Measurements from ENCODE around the gene MARCHF3. TPM values are rescaled to one million over a fixed set of nuclear protein-coding genes. Genes with fewer than 3 reads are reported as not detected.

MARCHF3 gene
- polyA plus RNA-seq, 2 of the 4 experiments (the other 2 are of a cell fraction), result 0.39 to 0.68 TPM

GRCh38 chr5:126941403-126941802, 89.0 kb downstream of the MARCHF3 start:
- no peak for DNase-seq (ENCODE audit: low read depth in 1 of 2, low spot score in 1 of 2)
- Histone ChIP-seq H3K27ac (no peak overlapping the region), H3K4me2 (no peak overlapping the region), H3K4me1 (peaks cover 11% of the 10 kb centered on the region; the same call in 2 of the 3 replicates), H3K9me3 (no peaks in the 10 kb centered on the region), H3K4me3 (no peak overlapping the region)
- no peak for ATAC-seq
- FAIRE-seq, result no peak
- ChIA-PET CTCF (interaction anchor here (1.0 kb wide), 1 partner anchor 9 kb away, joined by 3 read pairs; no protein-coding TSS in a partner anchor), POLR2A (no interaction called here)
- WGBS (ENCODE audit: missing lambda C conversion rate), result 90% methylated on average over 1 of the region's 1 CpG
- TF ChIP-seq RAD21 (conservative IDR thresholded peaks at IDR 0.05 in 1 of 2, IDR thresholded peaks at IDR 0.05 in 1 of 2), result no peak
- TF ChIP-seq MAZ (IDR thresholded peaks at IDR 0.05; ENCODE audit: borderline replicate concordance, low read depth, low read length), result no peak
- no peak for TF ChIP-seq CBX8 (IDR thresholded peaks at IDR 0.05)
- TF ChIP-seq MAX (IDR thresholded peaks at IDR 0.05), result no peak
- TF ChIP-seq HDAC2 (IDR thresholded peaks at IDR 0.05), result no peak
- no peak for TF ChIP-seq CEBPB (IDR thresholded peaks at IDR 0.05)

GRCh38 chr5:126939887-126940286, 90.5 kb downstream of the MARCHF3 start:
- H3K4me3 ChIP-seq, result no peak overlapping the region
- no peak overlapping the region for H3K27ac ChIP-seq
- DNase-seq (ENCODE audit: low read depth in 1 of 2, low spot score in 1 of 2) (no peak), FAIRE-seq (no peak), ATAC-seq (no peak)
- no peaks in the 10 kb centered on the region for H3K9me3 ChIP-seq
- no peak for TF ChIP-seq ZNF302 (CRISPR knock-in tag; IDR thresholded peaks at IDR 0.05)
- no peak for TF ChIP-seq CHD2 (IDR thresholded peaks at IDR 0.05; ENCODE audit: low read length, partially characterized antibody)
- no peak for TF ChIP-seq MAX (IDR thresholded peaks at IDR 0.05)
- no peak for TF ChIP-seq KDM1A (IDR thresholded peaks at IDR 0.05; ENCODE audit: low read depth)
- TF ChIP-seq HOXB5 (CRISPR knock-in tag; IDR thresholded peaks at IDR 0.05), result no peak
- no peak for TF ChIP-seq FOSB (CRISPR knock-in tag; IDR thresholded peaks at IDR 0.05)
- TF ChIP-seq BHLHE40 (IDR thresholded peaks at IDR 0.05; ENCODE audit: low read depth, low read length), result no peak
- TF ChIP-seq CBX2 (IDR thresholded peaks at IDR 0.05; ENCODE audit: borderline replicate concordance, low read depth), result no peak
- no peak for TF ChIP-seq RARB (CRISPR knock-in tag; IDR thresholded peaks at IDR 0.05)
- TF ChIP-seq NFE2L2 (conservative IDR thresholded peaks at IDR 0.05; ENCODE audit: low read length), result no peak
- TF ChIP-seq RCOR1 (IDR thresholded peaks at IDR 0.05; ENCODE audit: low read depth, low read length), result no peak
- TF ChIP-seq GATA3 (IDR thresholded peaks at IDR 0.05; ENCODE audit: borderline replicate concordance), result no peak
- no peak for TF ChIP-seq ESRRA (IDR thresholded peaks at IDR 0.05; ENCODE audit: borderline replicate concordance, low read length)
- no peak for TF ChIP-seq BCL3 (IDR thresholded peaks at IDR 0.05)
- no peak for TF ChIP-seq E2F6 (IDR thresholded peaks at IDR 0.05; ENCODE audit: borderline replicate concordance, low read depth)
- no peak for TF ChIP-seq RNF2 (IDR thresholded peaks at IDR 0.05; ENCODE audit: borderline replicate concordance, low read depth)
- TF ChIP-seq KDM5A (IDR thresholded peaks at IDR 0.05), result no peak
- no peak for TF ChIP-seq HEYL (CRISPR knock-in tag; IDR thresholded peaks at IDR 0.05)
- TF ChIP-seq ZSCAN20 (CRISPR knock-in tag; IDR thresholded peaks at IDR 0.05), result no peak
- no peak for TF ChIP-seq FOSL2 (IDR thresholded peaks at IDR 0.05)
- no peak for TF ChIP-seq FOSL2 (CRISPR knock-in tag; IDR thresholded peaks at IDR 0.05)
- H3K4me1 ChIP-seq, result peaks cover 11% of the 10 kb centered on the region; the same call in 2 of the 3 replicates
- 73% methylated on average over 5 of the region's 5 CpGs for WGBS (ENCODE audit: missing lambda C conversion rate)
- H3K4me2 ChIP-seq, result no peak overlapping the region
- CTCF ChIA-PET, result no interaction called here
- POLR2A ChIA-PET, result no interaction called here

All from A549 (cell line).